A549 (cell line): ENCODE data around the gene DCPS. TPM values are rescaled to one million over a fixed set of nuclear protein-coding genes. Genes with fewer than 3 reads are reported as not detected.

Experiments
- ATAC-seq, 2 experiments: fragments of 200-7000 bp in 1 of 2; fragments of >200 bp in 1 of 2; cut with Nextera tagmentation in 1 of 2; cut with Tn5 transposase in 1 of 2; 3 replicates each; pipeline versions ENCODE4 v1.8.0 to v1.9.1; 2018 to 2020; ENCODE audit warnings: mild to moderate bottlenecking in 1 of 2, moderate library complexity in 1 of 2
- CTCF ChIA-PET: fragments of 300-600 bp; sonication (Branson Sonifier 250); formaldehyde crosslinking; extraction: SDS; loops from one replicate; lab custom pipeline; 2021; ENCODE audit warnings: antibody characterized with exemption, inconsistent platforms; lab: Yijun Ruan, JAX
- POLR2A ChIA-PET: fragments of 350-600 bp; formaldehyde crosslinking; extraction: SDS; loops from one replicate; lab custom pipeline; 2021; ENCODE audit warnings: antibody characterized with exemption, inconsistent platforms; lab: Yijun Ruan, JAX
- DNase-seq, 2 experiments: peaks; one replicate each; pipeline versions ENCODE4 v3.0.0 to v3.0.0-alpha.2; 2011 to 2016; ENCODE audit warnings: low read depth in 1 of 2, low spot score in 1 of 2
- FAIRE-seq: peaks from 2 replicates; lab custom pipeline; 2011; peaks lifted over from hg19 to GRCh38; lab: Jason Lieb, UNC
- H3K27ac ChIP-seq, 2 experiments: fragments of >200 bp; sonication (Bioruptor Twin); formaldehyde crosslinking; 3 replicates each; pipeline ENCODE4 v1.5.1; 2016 to 2017
- H3K4me1 ChIP-seq: fragments of >200 bp; sonication (Bioruptor Twin); formaldehyde crosslinking; 3 replicates; pipeline ENCODE4 v1.6.1; 2016
- H3K4me2 ChIP-seq: fragments of >200 bp; sonication (Bioruptor Twin); formaldehyde crosslinking; 3 replicates; pipeline ENCODE4 v1.6.1; 2016
- H3K4me3 ChIP-seq: fragments of >200 bp; sonication (Bioruptor Twin); formaldehyde crosslinking; 3 replicates; pipeline ENCODE4 v1.5.1; 2016
- H3K9me3 ChIP-seq: fragments of >200 bp; sonication (Bioruptor Twin); formaldehyde crosslinking; 3 replicates; pipeline ENCODE4 v1.6.1; 2016
- CBX2 ChIP-seq: fragments of 200-600 bp; sonication (generic); IDR thresholded peaks from 2 replicates; pipeline ENCODE4 v1.6.1; 2016; ENCODE audit warnings: low read depth, mild to moderate bottlenecking, borderline replicate concordance
- CBX8 ChIP-seq: fragments of 200-600 bp; sonication (generic); IDR thresholded peaks from 2 replicates; pipeline ENCODE4 v1.6.1; 2016
- CTCF ChIP-seq: fragments of >200 bp; sonication (Bioruptor Twin); formaldehyde crosslinking; IDR thresholded peaks from 3 replicates; pipeline ENCODE4 v1.5.1; 2016
- EHMT2 ChIP-seq: fragments of 200-600 bp; sonication (generic); IDR thresholded peaks from 2 replicates; pipeline ENCODE4 v1.6.1; 2016; ENCODE audit warnings: antibody characterized with exemption, low read depth, mild to moderate bottlenecking, moderate library complexity
- FOSB ChIP-seq: fragments of 250-450 bp; sonication (Bioruptor Pico); IDR thresholded peaks from 2 replicates; pipeline ENCODE4 v1.5.0; 2020; ENCODE audit warnings: mild to moderate bottlenecking, moderate library complexity
- GATA3 ChIP-seq: IDR thresholded peaks from 2 replicates; pipeline ENCODE4 v1.6.1; 2012; ENCODE audit warnings: borderline replicate concordance
- HES2 ChIP-seq: fragments of >200 bp; sonication (Bioruptor Twin); formaldehyde crosslinking; IDR thresholded peaks from 2 replicates; pipeline ENCODE4 v1.6.1; 2016
- MAX ChIP-seq: IDR thresholded peaks from 2 replicates; pipeline ENCODE4 v1.6.1; 2012
- MAZ ChIP-seq: fragments of 150-350 bp; IDR thresholded peaks from 2 replicates; pipeline ENCODE4 v1.6.1; 2014; ENCODE audit warnings: antibody characterized with exemption, low read depth, low read length, borderline replicate concordance
- MYC ChIP-seq: IDR thresholded peaks from 2 replicates; pipeline ENCODE4 v1.6.1; 2012; ENCODE audit warnings: mild to moderate bottlenecking, inconsistent platforms, low read length, improper control_type of control experiment, borderline replicate concordance
- POLR2A ChIP-seq: IDR thresholded peaks from 2 replicates; pipeline ENCODE4 v1.6.1; 2012; ENCODE audit warnings: mild to moderate bottlenecking, low read length
- RAD21 ChIP-seq, 2 experiments: fragments of >200 bp in 1 of 2; sonication (Bioruptor Twin) in 1 of 2; formaldehyde crosslinking in 1 of 2; IDR thresholded peaks in 1 of 2; conservative IDR thresholded peaks in 1 of 2; 2 replicates in 1 of 2; 3 replicates in 1 of 2; pipeline ENCODE4 v1.6.1; 2012 to 2018; ENCODE audit warnings: inconsistent platforms in 1 of 2
- SMC3 ChIP-seq: fragments of >200 bp; sonication (Bioruptor Twin); formaldehyde crosslinking; IDR thresholded peaks from 3 replicates; pipeline ENCODE4 v1.6.1; 2018; ENCODE audit warnings: inconsistent platforms
- ZNF302 ChIP-seq: fragments of 250-450 bp; sonication (Bioruptor Pico); IDR thresholded peaks from 2 replicates; pipeline ENCODE4 v1.9.0; 2021; ENCODE audit warnings: inconsistent platforms, mild to moderate bottlenecking, moderate library complexity
- WGBS: methylation state at CpG from one replicate; pipeline ENCODE4 v1.1.6; 2017; ENCODE audit errors: missing lambda C conversion rate; 5-methylcytosine and 5-hydroxymethylcytosine counted together
- polyA plus RNA-seq, 4 experiments: library from polyadenylated mRNA; depleted of rRNA in 3 of 4; stranded (reverse); fragments of >200 nt; fragmentation: RNase III in 1 of 4; extraction: RNeasy Plus Mini Kit Qiagen cat#74134 plus additional on column Dnase treatment in 1 of 4; gene quantifications; 2 replicates in 3 of 4; 3 replicates in 1 of 4; pipeline ENCODE4 v1.2.3, GENCODE V29; 2011 to 2017

DCPS gene
- polyA plus RNA-seq, 2 of the 4 experiments (the other 2 are of a cell fraction), result 17.8 to 23.0 TPM

- H3K27ac ChIP-seq, result no peak overlapping the region
- FAIRE-seq, result no peak
- H3K4me1 ChIP-seq, result no peaks in the 10 kb centered on the region
- TF ChIP-seq RAD21 (conservative IDR thresholded peaks at IDR 0.05 in 1 of 2, IDR thresholded peaks at IDR 0.05 in 1 of 2) (peak; percentile 79 to 87), SMC3 (peak; percentile 69), CTCF (peak; percentile 70), GATA3 (no peak)
- WGBS, result 57% methylated on average over 12 of the region's 12 CpGs
- POLR2A ChIA-PET, result interaction anchor here (1.0 kb wide), 1 partner anchor 170 kb away, joined by 5 read pairs; no protein-coding TSS in a partner anchor
- H3K4me2 ChIP-seq, result no peak overlapping the region
- no peak overlapping the region for H3K4me3 ChIP-seq
- peak; percentile 96 to 99 for ATAC-seq
- CTCF ChIA-PET, result interaction anchor here (0.6 to 3.7 kb wide), 47 partner anchors 9 to 764 kb away, joined by 3 to 22 read pairs (median 3); no protein-coding TSS in a partner anchor
- H3K9me3 ChIP-seq, result no peaks in the 10 kb centered on the region
- DNase-seq, result peak; percentile 60 to 63
These were observed 6.5 kb downstream of the DCPS start for GRCh38 chr11:126310200-126310991.

- DNase-seq (no peak), ATAC-seq (no peak; a peak in 1 of 6 replicates), FAIRE-seq (no peak)
- ChIA-PET CTCF (interaction anchor here (0.6 to 3.7 kb wide), 38 partner anchors 8 to 763 kb away, joined by 3 to 22 read pairs (median 3); no protein-coding TSS in a partner anchor), POLR2A (interaction anchor here (1.0 kb wide), 1 partner anchor 170 kb away, joined by 5 read pairs; no protein-coding TSS in a partner anchor)
- Histone ChIP-seq H3K4me3 (no peak overlapping the region), H3K4me1 (no peaks in the 10 kb centered on the region), H3K9me3 (no peaks in the 10 kb centered on the region), H3K4me2 (no peak overlapping the region), H3K27ac (no peak overlapping the region)
- 72% methylated on average over 5 of the region's 6 CpGs for WGBS
- TF ChIP-seq CBX8, result no peak
- TF ChIP-seq FOSB (CRISPR knock-in tag), result no peak
- TF ChIP-seq CBX2, result no peak
- TF ChIP-seq MYC, result no peak
- TF ChIP-seq ZNF302 (CRISPR knock-in tag), result no peak
- TF ChIP-seq POLR2A, result no peak
- TF ChIP-seq EHMT2, result no peak
- no peak for TF ChIP-seq MAX
- TF ChIP-seq MAZ, result no peak
These were observed 7.1 kb downstream of the DCPS start for GRCh38 chr11:126310992-126311310.

- H3K9me3 ChIP-seq, result no peaks in the 10 kb centered on the region
- DNase-seq (no peak), ATAC-seq (no peak), FAIRE-seq (no peak)
- POLR2A ChIA-PET, result no interaction called here
- 95% methylated on average over 14 of the region's 14 CpGs for WGBS
- no peak overlapping the region for H3K27ac ChIP-seq
- H3K4me2 ChIP-seq, result no peak overlapping the region
- CTCF ChIA-PET, result interaction anchor here (0.7 to 3.7 kb wide), 19 partner anchors 8 to 679 kb away, joined by 3 to 22 read pairs (median 4); no protein-coding TSS in a partner anchor
- H3K4me1 ChIP-seq, result no peaks in the 10 kb centered on the region
- H3K4me3 ChIP-seq, result no peak overlapping the region
- no peak for TF ChIP-seq CTCF
- no peak for TF ChIP-seq HES2
- TF ChIP-seq CBX8, result no peak
These were observed 7.8 kb downstream of the DCPS start for GRCh38 chr11:126311401-126312291.
